Smooth muscle cell (in vitro differentiated cells): ENCODE data around the gene ATP13A2. TPM values are rescaled to one million over a fixed set of nuclear protein-coding genes. Genes with fewer than 3 reads are reported as not detected.

Experiments used
- DNase-seq: peaks from one replicate; lab custom pipeline; 2025; ENCODE audit not compliant: unreplicated experiment; lab: John Stamatoyannopoulos, UW
- H2AFZ ChIP-seq: fragments of 200-600 bp; sonication (generic); 2 replicates; pipeline ENCODE4 v1.6.0; 2016; ENCODE audit warnings: antibody characterized with exemption, low read depth, mild to moderate bottlenecking
- H3F3A ChIP-seq: fragments of 200-600 bp; sonication (generic); 2 replicates; pipeline ENCODE4 v1.6.0; 2017; ENCODE audit warnings: antibody characterized with exemption, low read depth
- H3K27ac ChIP-seq: fragments of 200-600 bp; sonication (generic); 2 replicates; pipeline ENCODE4 v1.5.1; 2016; ENCODE audit warnings: low read depth, mild to moderate bottlenecking
- H3K27me3 ChIP-seq: fragments of 200-600 bp; sonication (generic); 2 replicates; pipeline ENCODE4 v1.6.1; 2016; ENCODE audit warnings: low read depth, mild to moderate bottlenecking
- H3K36me3 ChIP-seq: fragments of 200-600 bp; sonication (generic); 2 replicates; pipeline ENCODE4 v1.5.1; 2016; ENCODE audit warnings: low read depth
- H3K4me1 ChIP-seq: fragments of 200-600 bp; sonication (generic); 2 replicates; pipeline ENCODE4 v1.5.1; 2016; ENCODE audit warnings: low read depth
- H3K4me2 ChIP-seq: fragments of 200-600 bp; sonication (generic); 2 replicates; pipeline ENCODE4 v1.6.0; 2016; ENCODE audit warnings: mild to moderate bottlenecking
- H3K4me3 ChIP-seq: fragments of 200-600 bp; sonication (generic); 2 replicates; pipeline ENCODE4 v1.5.1; 2016; ENCODE audit warnings: mild to moderate bottlenecking
- H3K79me2 ChIP-seq: fragments of 200-600 bp; sonication (generic); 2 replicates; pipeline ENCODE4 v1.6.0; 2016; ENCODE audit warnings: low read depth, mild to moderate bottlenecking
- H3K9ac ChIP-seq: fragments of 200-600 bp; sonication (generic); 2 replicates; pipeline ENCODE4 v1.6.0; 2016; ENCODE audit warnings: low read depth
- H3K9me3 ChIP-seq: fragments of 200-600 bp; sonication (generic); replicated peaks from 2 replicates; pipeline ENCODE4 v1.5.1; 2016; ENCODE audit warnings: low read depth
- H4K20me1 ChIP-seq: fragments of 200-600 bp; sonication (generic); 2 replicates; pipeline ENCODE4 v1.6.0; 2016; ENCODE audit warnings: low read depth
- WGBS: methylation state at CpG from one replicate; pipeline ENCODE4 v1.1.7; 2016; ENCODE audit warnings: low lambda C conversion rate; 5-methylcytosine and 5-hydroxymethylcytosine counted together
- polyA plus RNA-seq: library from polyadenylated mRNA; unstranded; fragments of >200 nt; fragmentation: Nextera tagmentation; extraction: Ambion mirVana; gene quantifications from 2 replicates; pipeline ENCODE4 v1.2.1, GENCODE V29; 2016
- total RNA-seq: library from RNA; depleted of rRNA; stranded (reverse); fragments of >200 nt; gene quantifications from 2 replicates; pipeline ENCODE4 v1.2.3, GENCODE V29; 2014
- TF ChIP-seq, protein P1 (sequence below): fragments of 200-600 bp; sonication (generic); IDR thresholded peaks from 2 replicates; pipeline ENCODE4 v1.5.1; 2017; ENCODE audit warnings: borderline replicate concordance, mild to moderate bottlenecking, antibody characterized with exemption; ENCODE audit not compliant: insufficient read depth, poor library complexity, severe bottlenecking

The ATP13A2 gene
- total and polyA plus RNA-seq, 2 experiments from 2014 or later = 27.7 to 42.3 TPM

GRCh38 chr1:16975211-16975610, 36.5 kb downstream of the ATP13A2 start:
- Histone ChIP-seq H2AFZ (no peak overlapping the region), H3K36me3 (no peaks in the 10 kb centered on the region), H3K4me1 (peaks cover 21% of the 10 kb centered on the region), H3K27me3 (no peaks in the 10 kb centered on the region), H3K4me2 (no peak overlapping the region), H3K9me3 (no peaks in the 10 kb centered on the region), H3K4me3 (no peak overlapping the region), H3K9ac (no peak overlapping the region), H3K79me2 (peaks cover 37% of the 10 kb centered on the region), H4K20me1 (peaks cover 70% of the 10 kb centered on the region), H3F3A (peaks cover 11% of the 10 kb centered on the region), H3K27ac (no peak overlapping the region)
- no peak for DNase-seq
- TF ChIP-seq, protein P1, sequence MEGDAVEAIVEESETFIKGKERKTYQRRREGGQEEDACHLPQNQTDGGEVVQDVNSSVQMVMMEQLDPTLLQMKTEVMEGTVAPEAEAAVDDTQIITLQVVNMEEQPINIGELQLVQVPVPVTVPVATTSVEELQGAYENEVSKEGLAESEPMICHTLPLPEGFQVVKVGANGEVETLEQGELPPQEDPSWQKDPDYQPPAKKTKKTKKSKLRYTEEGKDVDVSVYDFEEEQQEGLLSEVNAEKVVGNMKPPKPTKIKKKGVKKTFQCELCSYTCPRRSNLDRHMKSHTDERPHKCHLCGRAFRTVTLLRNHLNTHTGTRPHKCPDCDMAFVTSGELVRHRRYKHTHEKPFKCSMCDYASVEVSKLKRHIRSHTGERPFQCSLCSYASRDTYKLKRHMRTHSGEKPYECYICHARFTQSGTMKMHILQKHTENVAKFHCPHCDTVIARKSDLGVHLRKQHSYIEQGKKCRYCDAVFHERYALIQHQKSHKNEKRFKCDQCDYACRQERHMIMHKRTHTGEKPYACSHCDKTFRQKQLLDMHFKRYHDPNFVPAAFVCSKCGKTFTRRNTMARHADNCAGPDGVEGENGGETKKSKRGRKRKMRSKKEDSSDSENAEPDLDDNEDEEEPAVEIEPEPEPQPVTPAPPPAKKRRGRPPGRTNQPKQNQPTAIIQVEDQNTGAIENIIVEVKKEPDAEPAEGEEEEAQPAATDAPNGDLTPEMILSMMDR = no peak
- WGBS = 94% methylated on average over 14 of the region's 14 CpGs

DNA sequence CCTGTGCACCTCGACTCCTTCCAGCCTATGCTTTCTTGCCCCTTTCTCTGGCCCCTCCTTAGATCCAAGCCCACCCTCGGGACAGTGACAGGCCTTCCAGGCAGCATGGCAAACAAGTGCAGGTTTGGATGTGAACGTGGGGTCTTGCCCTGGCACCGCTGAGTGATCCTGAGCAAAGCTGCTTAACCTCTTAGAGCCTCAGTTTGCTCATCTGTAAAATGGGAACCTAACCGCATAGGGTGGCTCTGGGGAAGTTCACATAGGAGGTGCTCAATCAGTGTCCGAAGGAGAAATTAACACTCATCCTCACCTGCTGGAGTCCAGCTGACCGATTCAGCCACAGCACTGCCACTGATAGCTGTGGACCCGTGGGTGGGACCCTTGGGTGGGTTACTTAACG, 38.5 kb downstream of the ATP13A2 start:
- Histone ChIP-seq H3K4me3 (no peak overlapping the region), H3K27me3 (no peaks in the 10 kb centered on the region), H3K4me2 (no peak overlapping the region), H4K20me1 (peaks cover 54% of the 10 kb centered on the region), H3K9me3 (no peaks in the 10 kb centered on the region), H3K79me2 (peaks cover 19% of the 10 kb centered on the region), H3F3A (peaks cover 11% of the 10 kb centered on the region), H3K9ac (no peak overlapping the region), H3K4me1 (peaks cover 8% of the 10 kb centered on the region), H3K27ac (peak overlapping the region; percentile 51), H3K36me3 (no peaks in the 10 kb centered on the region), H2AFZ (no peak overlapping the region)
- 97% methylated on average over 9 of the region's 9 CpGs for WGBS
- DNase-seq = no peak
- TF ChIP-seq, protein P1 = no peak

GRCh38 chr1:16972189-16972895, 39.4 kb downstream of the ATP13A2 start:
- 85% methylated on average over 11 of the region's 11 CpGs for WGBS
- H3K9me3 ChIP-seq = no peaks in the 10 kb centered on the region

More at GRCh38 chr1:16972189-16972895, 39.4 kb downstream of the ATP13A2 start:
- no peaks in the 10 kb centered on the region for H3K36me3 ChIP-seq
- peaks cover 11% of the 10 kb centered on the region for H3F3A ChIP-seq
- no peak for DNase-seq
- H4K20me1 ChIP-seq = peaks cover 45% of the 10 kb centered on the region
- no peak overlapping the region for H2AFZ ChIP-seq
- H3K9ac ChIP-seq = no peak overlapping the region
- no peak overlapping the region for H3K4me3 ChIP-seq
- peak overlapping the region; percentile 51 for H3K27ac ChIP-seq
- peaks cover 10% of the 10 kb centered on the region for H3K79me2 ChIP-seq
- peaks cover 8% of the 10 kb centered on the region for H3K4me1 ChIP-seq
- H3K27me3 ChIP-seq = no peaks in the 10 kb centered on the region
- no peak overlapping the region for H3K4me2 ChIP-seq
- TF ChIP-seq, protein P1 = no peak
